Measurements from ENCODE around the gene PIN4. TPM values are rescaled to one million over a fixed set of nuclear protein-coding genes. Genes with fewer than 3 reads are reported as not detected.

Gene PIN4
- polyA plus RNA-seq, 2 of the 4 experiments (the other 2 are of a cell fraction), result 43.4 to 105 TPM

DNA sequence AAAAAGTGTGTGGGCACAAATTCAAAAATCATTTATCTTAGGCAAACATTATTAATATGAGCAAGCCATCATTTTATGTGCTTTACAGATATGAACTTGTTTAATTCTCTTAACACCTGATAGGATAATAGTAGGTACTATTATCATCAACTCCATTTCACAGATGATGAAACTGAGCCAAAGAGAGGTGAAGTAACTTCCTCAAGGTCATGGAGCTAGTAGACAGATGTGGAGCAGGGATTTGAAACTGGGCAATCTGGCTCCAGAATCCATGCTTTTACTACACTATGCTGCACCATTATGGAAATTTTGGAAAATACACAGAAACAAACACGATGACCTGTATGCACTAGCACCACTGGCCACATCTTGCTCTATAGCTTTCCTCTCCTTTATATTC is 1.0 kb upstream of the PIN4 start:
- 3% methylated on average over 1 of the region's 1 CpG for WGBS (ENCODE audit: missing lambda C conversion rate)
- ATAC-seq, result peak in 1 of 2 experiments; percentile 2; a peak in 2 of 6 replicates
- H3K4me3 ChIP-seq, result peak overlapping the region; percentile 88
- CTCF ChIA-PET, result interaction anchor here (1.0 kb wide), 1 partner anchor 161 kb away, joined by 3 read pairs; no protein-coding TSS in a partner anchor
- no peaks in the 10 kb centered on the region for H3K9me3 ChIP-seq
- POLR2A ChIA-PET, result interaction anchor here (1.1 to 2.0 kb wide), 8 partner anchors 13 to 162 kb away, joined by 3 to 22 read pairs (median 6); partner anchors contain the start of genes ERCC6L, RPS4X and RTL5
- FAIRE-seq, result no peak
- H3K4me1 ChIP-seq, result peaks cover 10% of the 10 kb centered on the region
- TF ChIP-seq SREBF2 (IDR thresholded peaks at IDR 0.05) (no peak), TP53 (CRISPR knock-in tag; IDR thresholded peaks at IDR 0.05) (no peak), ESRRA (IDR thresholded peaks at IDR 0.05; ENCODE audit: borderline replicate concordance, low read length) (0 out of 2 replicates have a peak, but pooled peaks have one; percentile 31)
- no peak for DNase-seq (ENCODE audit: low read depth in 1 of 2, low spot score in 1 of 2)
- H3K27ac ChIP-seq, result peak overlapping the region; percentile 80 to 90
- H3K4me2 ChIP-seq, result peak overlapping the region; percentile 71

DNA sequence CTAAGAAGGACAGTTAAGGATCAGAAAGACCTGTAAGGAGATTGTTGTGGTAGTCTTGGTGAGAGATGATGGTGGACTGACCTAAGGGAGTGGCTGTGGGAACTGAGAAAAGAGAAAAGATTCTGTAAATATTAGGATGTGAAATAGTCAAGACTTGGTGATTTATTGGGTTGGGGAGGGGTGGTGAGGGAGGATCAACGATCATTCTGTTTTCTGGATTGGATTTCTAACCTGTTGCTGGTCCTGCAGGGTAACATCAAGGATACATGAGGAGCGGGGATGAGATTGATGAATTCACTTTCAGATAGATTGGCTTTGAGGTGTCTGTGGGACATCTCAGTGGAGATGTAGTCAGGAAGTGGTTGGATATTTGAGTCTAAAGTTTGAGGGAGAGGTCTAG is 1.4 kb downstream of the PIN4 start:
- POLR2A ChIA-PET, result no interaction called here

DNA sequence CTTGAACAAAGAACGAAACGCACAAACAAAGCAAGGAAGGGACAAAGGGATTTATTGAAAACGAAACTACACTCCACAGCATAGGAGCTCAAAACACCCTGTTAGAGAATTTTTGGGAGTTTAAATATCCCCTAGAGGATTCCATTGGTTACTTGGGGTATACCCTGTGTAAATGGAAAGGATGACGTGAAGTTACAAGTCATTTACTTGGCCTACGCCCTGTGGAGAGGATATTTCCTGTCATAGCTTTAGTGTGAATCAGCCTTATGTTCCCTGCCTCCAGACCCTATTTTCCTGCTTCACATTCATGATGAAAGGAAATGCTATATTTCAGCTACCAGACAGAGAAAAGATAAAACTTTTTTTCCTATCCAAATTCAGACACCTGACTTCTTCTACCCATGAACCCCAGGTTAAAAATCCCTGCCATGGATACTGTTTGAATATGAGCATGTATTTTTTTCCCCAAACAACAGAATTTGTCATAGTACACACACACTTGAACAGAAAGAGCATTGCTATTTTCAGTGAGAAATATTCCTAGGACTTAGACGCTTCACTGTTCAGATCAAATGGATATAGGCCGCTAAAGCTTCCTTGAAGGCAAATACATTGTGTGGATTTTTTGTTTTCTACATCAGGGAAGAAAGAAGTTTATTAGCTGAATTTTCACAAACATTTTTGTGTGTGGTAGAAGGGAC is 20.4 kb downstream of the PIN4 start:
- peak overlapping the region; percentile 60 for H3K4me2 ChIP-seq
- DNase-seq (ENCODE audit: low read depth in 1 of 2, low spot score in 1 of 2), result peak in 1 of 2 experiments; percentile 68

More for the DNA sequence above, 1.4 kb downstream of the PIN4 start:
- FAIRE-seq (no peak), DNase-seq (ENCODE audit: low read depth in 1 of 2, low spot score in 1 of 2) (no peak), ATAC-seq (no peak)
- no peaks in the 10 kb centered on the region for H3K9me3 ChIP-seq
- peak overlapping the region; percentile 88 for H3K4me3 ChIP-seq
- no peak overlapping the region for H3K27ac ChIP-seq
- WGBS (ENCODE audit: missing lambda C conversion rate), result 71% methylated on average over 2 of the region's 2 CpGs
- CTCF ChIA-PET, result no interaction called here
- peak overlapping the region; percentile 96 for H3K4me2 ChIP-seq
- H3K4me1 ChIP-seq, result peaks cover 10% of the 10 kb centered on the region
- TF ChIP-seq, protein P1, sequence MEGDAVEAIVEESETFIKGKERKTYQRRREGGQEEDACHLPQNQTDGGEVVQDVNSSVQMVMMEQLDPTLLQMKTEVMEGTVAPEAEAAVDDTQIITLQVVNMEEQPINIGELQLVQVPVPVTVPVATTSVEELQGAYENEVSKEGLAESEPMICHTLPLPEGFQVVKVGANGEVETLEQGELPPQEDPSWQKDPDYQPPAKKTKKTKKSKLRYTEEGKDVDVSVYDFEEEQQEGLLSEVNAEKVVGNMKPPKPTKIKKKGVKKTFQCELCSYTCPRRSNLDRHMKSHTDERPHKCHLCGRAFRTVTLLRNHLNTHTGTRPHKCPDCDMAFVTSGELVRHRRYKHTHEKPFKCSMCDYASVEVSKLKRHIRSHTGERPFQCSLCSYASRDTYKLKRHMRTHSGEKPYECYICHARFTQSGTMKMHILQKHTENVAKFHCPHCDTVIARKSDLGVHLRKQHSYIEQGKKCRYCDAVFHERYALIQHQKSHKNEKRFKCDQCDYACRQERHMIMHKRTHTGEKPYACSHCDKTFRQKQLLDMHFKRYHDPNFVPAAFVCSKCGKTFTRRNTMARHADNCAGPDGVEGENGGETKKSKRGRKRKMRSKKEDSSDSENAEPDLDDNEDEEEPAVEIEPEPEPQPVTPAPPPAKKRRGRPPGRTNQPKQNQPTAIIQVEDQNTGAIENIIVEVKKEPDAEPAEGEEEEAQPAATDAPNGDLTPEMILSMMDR (IDR thresholded peaks at IDR 0.05), result no peak
- TF ChIP-seq MYC (IDR thresholded peaks at IDR 0.05; ENCODE audit: borderline replicate concordance, low read length) (no peak), FOXS1 (CRISPR knock-in tag; IDR thresholded peaks at IDR 0.05) (no peak), JUN (IDR thresholded peaks at IDR 0.05) (no peak), CHD4 (IDR thresholded peaks at IDR 0.05; ENCODE audit: borderline replicate concordance) (no peak), CEBPB (IDR thresholded peaks at IDR 0.05) (no peak), ZNF302 (CRISPR knock-in tag; IDR thresholded peaks at IDR 0.05) (no peak), RNF2 (IDR thresholded peaks at IDR 0.05; ENCODE audit: borderline replicate concordance, low read depth) (no peak), NFE2L2 (conservative IDR thresholded peaks at IDR 0.05; ENCODE audit: low read length) (no peak), KDM5A (IDR thresholded peaks at IDR 0.05) (no peak), HEYL (CRISPR knock-in tag; IDR thresholded peaks at IDR 0.05) (no peak), POLR2AphosphoS2 (conservative IDR thresholded peaks at IDR 0.05; ENCODE audit: low read length) (no peak), EHF (CRISPR knock-in tag; IDR thresholded peaks at IDR 0.05) (no peak), MAZ (IDR thresholded peaks at IDR 0.05; ENCODE audit: borderline replicate concordance, low read depth, low read length) (no peak), RARB (CRISPR knock-in tag; IDR thresholded peaks at IDR 0.05) (no peak), ZC3H11A (IDR thresholded peaks at IDR 0.05) (no peak)

More for the DNA sequence above, 20.4 kb downstream of the PIN4 start:
- peak overlapping the region; percentile 59 to 75; a peak in 5 of 6 replicates for H3K27ac ChIP-seq
- H3K9me3 ChIP-seq, result no peaks in the 10 kb centered on the region
- CTCF ChIA-PET, result interaction anchor here (1.1 to 1.7 kb wide), 2 partner anchors 9 to 75 kb away, joined by 3 to 8 read pairs; no protein-coding TSS in a partner anchor
- ATAC-seq, result peak; percentile 70 to 92
- peaks cover 18% of the 10 kb centered on the region for H3K4me1 ChIP-seq
- WGBS (ENCODE audit: missing lambda C conversion rate), result 54% methylated on average over 7 of the region's 7 CpGs
- POLR2A ChIA-PET, result interaction anchor here (1.0 to 1.8 kb wide), 2 partner anchors 21 to 37 kb away, joined by 3 to 8 read pairs; partner anchors contain the start of genes ERCC6L and PIN4
- FAIRE-seq, result peak; percentile 72
- no peak overlapping the region for H3K4me3 ChIP-seq
- TF ChIP-seq, protein P2, sequence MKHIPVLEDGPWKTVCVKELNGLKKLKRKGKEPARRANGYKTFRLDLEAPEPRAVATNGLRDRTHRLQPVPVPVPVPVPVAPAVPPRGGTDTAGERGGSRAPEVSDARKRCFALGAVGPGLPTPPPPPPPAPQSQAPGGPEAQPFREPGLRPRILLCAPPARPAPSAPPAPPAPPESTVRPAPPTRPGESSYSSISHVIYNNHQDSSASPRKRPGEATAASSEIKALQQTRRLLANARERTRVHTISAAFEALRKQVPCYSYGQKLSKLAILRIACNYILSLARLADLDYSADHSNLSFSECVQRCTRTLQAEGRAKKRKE (CRISPR knock-in tag; IDR thresholded peaks at IDR 0.05; ENCODE audit: low read depth), result no peak
- TF ChIP-seq FOSL2 (IDR thresholded peaks at IDR 0.05), result no peak
- peak; percentile 34; the same call in 1 of the 2 replicates for TF ChIP-seq FOSL2 (CRISPR knock-in tag; IDR thresholded peaks at IDR 0.05)
